ENCODE measurements around the gene IFRD2.

Gene IFRD2, protein sequence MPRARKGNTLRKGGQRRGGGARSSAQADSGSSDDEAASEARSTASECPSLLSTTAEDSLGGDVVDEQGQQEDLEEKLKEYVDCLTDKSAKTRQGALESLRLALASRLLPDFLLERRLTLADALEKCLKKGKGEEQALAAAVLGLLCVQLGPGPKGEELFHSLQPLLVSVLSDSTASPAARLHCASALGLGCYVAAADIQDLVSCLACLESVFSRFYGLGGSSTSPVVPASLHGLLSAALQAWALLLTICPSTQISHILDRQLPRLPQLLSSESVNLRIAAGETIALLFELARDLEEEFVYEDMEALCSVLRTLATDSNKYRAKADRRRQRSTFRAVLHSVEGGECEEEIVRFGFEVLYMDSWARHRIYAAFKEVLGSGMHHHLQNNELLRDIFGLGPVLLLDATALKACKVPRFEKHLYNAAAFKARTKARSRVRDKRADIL

DNA sequence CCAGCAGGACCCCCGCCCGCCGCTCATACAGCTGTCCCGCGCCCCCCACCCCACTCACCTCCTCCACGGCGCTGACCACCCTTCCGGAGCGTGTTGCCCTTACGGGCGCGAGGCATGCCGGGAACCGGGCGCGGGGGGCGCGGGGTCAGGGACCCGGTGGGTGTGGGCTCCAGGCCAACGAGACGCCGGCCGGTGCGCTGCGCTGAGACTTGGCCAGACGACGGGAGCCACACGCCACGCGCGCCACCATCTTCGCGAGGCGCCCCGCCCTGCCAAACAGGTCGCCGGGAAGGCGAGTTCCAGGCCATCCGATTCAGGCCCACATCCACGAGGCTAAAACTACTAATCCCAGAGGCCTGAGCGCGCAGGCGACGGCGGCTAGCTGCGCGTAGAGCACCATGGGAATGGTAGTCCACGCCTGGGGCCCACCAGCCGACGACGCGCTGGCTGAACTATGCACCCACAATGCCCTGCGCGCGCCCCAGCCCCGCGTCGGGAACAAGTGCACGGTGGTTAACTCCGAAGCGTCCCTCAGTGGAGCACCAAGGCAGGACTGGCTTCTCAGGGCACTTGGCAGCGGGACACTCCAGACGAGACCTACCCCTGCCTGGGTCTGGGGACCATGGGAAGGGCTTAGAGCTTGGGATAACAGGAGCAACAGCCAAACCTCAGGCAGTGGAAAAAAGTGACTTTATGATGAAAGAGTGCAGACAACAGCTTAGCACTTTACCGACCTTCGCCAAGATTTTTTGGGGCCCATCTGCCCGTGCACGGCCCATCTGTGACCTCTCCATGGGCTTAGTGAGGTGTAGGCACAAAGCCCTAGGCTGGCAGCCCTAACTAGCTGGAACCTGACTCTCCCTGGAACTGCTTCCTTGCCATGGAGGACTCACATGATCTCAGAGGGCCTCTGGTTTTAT lies at the start of gene IFRD2:
IFRD2 (minus strand) TSS at position 271 of the 920 bp plus-strand sequence; CDS start at position 116, 155 bp downstream.
- DNase-seq (ENCODE audit: low read depth) = peak; percentile 90

GRCh38 chr3:50341537-50341936 lies 49.3 kb upstream of the IFRD2 start:
- no peak for DNase-seq (ENCODE audit: low read depth)

GRCh38 chr3:50340448-50341329 lies 48.5 kb upstream of the IFRD2 start, which contains the start of gene RASSF1:
RASSF1 (minus strand) TSS chr3:50340836; CDS start chr3:50340805, 31 bp downstream.
- DNase-seq (ENCODE audit: low read depth) = peak; percentile 47

DNA sequence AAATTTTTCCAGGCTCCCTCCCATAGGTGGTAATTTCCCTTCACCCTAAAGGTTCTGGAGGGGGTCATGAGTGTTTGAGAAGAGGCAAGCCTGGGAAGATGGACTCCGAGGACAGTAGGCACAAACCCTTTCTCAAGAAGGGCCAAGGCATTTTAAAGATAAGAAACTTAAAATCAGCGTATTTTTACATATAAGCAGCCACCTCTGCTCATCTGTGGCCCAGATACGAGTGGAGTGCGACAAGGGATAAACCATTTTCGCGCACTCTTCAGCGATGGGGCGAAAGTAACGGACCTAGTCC lies 47.9 kb upstream of the IFRD2 start:
- DNase-seq (ENCODE audit: low read depth) = no peak

DNA sequence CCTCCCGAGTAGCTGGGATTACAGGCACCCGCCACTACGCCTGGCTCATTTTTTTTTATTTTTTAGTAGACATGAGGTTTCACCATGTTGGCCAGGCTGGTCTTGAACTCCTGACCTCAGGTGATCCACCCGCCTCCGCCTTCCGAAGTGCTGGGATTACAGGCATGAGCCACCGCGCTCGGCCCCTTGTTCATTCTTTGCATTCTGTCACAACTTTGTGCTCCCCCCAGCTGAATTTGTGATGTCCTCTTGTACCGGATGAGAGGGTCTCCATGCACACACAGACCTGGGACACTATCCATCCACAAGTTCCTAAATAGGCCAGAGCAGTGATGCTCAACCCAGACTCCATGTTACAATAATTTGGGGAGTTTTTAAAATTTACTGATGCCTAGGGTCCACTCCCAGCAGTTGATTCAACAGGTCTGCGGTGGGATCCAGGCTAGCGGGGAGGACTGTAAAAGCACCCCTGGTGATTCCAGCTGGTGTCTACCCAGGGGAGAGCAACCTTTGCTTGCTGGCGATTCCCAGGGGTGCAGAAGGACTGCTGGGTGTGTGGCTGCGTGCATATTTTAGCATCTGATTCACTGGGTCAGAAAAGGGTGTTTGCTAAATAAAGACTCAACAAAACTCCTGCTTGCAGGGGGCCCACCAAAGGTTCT lies 47.4 kb upstream of the IFRD2 start:
- DNase-seq (ENCODE audit: low read depth) = no peak

GRCh38 chr3:50338965-50339364 lies 46.7 kb upstream of the IFRD2 start:
- DNase-seq (ENCODE audit: low read depth) = no peak

GRCh38 chr3:50337175-50337861 lies 45.1 kb upstream of the IFRD2 start:
- DNase-seq (ENCODE audit: low read depth) = peak; percentile 85

DNA sequence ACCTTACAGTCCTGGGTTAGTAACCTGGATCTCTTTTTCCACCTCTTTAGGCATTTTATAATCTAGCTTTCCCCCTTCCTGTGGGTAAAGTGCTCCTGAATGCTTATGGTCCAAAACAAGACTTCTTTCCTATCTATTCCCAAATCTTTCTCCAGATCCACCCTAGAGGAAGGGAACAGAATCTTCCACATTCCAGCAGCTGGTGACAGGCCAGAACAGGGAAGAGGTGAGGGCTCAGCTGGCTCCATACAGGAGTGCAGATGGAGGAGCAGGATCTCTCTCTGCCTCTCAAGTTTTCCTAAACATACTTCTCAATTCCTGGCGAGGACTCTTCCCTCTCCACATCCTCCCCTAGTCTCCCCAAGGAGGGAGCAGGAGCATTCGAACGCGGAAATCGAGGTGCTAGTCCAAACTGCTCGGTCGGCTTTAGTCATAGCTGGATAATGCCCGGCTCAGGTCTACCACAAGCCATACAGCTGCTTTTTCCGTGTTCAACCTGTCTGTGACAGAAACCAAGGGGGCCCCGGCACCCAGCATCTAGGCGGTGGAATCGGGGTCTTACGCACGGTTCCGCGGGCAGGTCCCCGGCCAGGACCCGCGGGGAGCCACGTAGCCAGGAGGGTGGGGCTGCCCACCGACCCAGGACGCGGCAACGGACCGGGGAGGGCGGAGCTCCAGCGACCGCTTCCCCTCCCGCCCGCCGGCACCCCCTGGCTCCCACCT lies 44.4 kb upstream of the IFRD2 start:
- DNase-seq (ENCODE audit: low read depth) = peak; percentile 26

DNA sequence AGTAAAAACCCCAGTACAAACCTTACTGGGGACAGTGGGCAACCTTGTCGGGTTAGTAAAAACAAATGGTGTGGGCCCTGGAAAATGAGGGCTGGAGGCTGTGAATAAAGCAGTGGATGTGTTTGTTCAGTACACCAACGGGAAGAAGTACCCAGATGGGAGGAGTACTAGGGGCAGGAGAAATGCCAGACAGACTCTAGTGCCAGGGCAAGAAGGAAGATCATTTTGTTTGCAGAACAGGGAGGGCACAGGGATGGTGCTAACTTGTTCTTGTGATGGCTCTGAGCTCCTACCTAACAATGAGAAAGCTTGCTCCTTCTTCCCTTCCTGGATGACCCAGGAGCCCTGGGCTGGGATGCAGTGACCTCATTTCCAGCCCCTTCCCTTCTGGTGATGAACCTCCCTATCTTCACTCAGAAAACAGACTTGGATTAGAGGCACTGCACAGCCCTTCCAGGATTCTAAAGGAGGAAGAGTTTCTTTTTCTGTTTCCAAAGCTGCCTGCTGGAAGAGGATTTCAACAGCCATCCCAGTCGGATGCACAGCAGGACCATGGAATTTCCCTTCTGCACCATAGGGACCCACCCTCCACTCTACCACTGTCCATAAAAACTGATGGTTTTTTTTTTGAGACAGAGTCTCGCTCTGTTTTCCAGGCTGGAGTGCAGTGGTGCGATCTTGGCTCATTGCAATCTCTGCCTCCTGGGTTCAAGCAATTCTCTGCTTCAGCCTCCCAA lies 42.3 kb upstream of the IFRD2 start:
- no peak for DNase-seq (ENCODE audit: low read depth)

DNA sequence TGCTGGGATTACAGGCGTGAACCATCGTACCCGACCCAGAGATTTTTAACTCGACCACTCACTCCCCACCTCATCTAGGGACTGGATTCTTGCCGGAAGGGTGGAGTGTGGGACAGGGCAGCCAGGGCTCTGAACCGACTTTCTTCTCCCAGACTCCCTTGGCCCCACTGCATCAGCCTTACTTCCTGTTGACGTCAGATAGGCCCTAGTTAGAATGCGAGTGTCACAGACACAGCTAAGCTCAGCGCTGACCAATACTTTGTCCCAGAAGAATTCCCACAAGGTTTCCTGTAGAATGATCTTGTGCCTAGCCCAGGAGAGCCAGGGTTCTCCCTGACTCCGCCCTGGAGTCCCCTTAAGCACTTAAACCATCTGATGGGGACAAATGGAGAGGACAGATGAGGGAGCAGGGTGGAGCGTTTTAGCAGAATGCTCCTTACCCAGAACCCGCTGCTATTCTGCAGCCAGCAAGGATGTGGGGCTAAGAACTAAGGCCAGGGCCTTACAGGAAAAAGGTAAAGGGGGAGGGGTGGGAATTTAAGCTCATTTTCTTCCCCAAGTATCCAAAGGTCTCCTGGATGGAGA lies 41.6 kb upstream of the IFRD2 start:
- no peak for DNase-seq (ENCODE audit: low read depth)

DNA sequence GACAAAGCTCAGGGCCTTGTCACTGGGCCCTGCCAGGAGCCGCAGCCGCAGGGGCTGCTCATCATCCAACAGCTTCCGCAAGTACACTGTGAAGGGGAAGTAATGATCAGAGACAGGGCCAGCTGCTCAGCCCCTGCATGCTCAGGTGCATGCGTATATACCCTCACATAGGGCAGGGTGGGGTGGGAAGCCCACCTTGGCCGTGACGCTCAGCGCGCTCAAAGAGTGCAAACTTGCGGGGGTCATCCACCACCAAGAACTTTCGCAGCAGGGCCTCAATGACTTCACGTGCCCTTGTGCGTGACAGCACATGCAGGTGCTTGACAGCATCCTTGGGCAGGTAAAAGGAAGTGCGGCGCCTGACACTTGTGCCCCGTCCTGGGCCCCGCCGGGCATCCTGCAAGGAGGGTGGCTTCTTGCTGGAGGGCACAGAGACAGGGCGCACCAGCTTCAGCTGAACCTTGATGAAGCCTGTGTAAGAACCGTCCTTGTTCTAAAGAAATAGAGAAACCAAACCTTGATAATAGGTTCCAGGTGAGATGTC lies 39.2 kb upstream of the IFRD2 start:
- DNase-seq (ENCODE audit: low read depth) = no peak

DNA sequence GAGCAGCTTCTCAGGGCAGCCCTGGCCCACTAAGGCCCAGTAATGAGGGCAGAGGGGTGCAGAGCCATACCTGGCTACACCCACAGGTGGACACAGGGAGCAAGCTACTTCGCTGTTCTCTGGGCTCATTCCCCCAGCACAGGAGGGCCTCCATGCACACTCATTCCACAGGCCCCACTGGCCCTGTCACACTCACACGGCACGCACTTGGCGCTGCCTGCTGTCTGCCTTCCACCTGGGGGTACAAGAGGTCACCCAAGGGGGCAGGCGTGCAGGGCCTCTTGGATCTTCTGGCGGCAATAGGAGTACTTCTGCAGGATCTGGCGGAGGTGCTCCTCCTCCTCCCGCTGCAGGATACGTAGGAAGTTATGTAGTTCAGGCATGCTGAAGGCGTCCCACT lies 38.1 kb upstream of the IFRD2 start:
- DNase-seq (ENCODE audit: low read depth) = no peak

- DNase-seq (ENCODE audit: low read depth) = peak; percentile 93
Measured at GRCh38 chr3:50327943-50328691, 35.9 kb upstream of the IFRD2 start, which contains the start of gene TUSC2. TUSC2 (minus strand) TSS chr3:50328223; CDS start chr3:50328099, 124 bp downstream.

DNA sequence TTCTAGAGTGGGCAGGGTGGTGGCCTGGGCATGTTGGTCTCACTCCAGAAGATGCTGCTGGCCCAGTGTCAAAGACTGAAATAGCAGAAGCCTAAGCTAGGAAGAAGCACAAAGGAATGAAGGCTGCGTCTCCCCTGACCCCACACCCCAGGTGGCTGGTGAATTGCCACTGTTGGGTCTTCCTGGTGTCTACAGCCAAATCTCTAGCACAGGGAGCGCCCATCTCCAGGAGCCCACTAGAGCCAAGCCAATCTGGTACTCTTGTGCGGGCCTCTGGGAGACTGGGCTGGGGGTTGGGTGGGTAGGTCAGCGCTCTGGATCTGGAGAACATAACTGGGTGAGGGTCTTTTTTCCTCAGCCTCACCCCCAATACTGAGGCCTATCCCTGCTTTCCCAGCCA lies 34.9 kb upstream of the IFRD2 start:
- DNase-seq (ENCODE audit: low read depth) = no peak

DNA sequence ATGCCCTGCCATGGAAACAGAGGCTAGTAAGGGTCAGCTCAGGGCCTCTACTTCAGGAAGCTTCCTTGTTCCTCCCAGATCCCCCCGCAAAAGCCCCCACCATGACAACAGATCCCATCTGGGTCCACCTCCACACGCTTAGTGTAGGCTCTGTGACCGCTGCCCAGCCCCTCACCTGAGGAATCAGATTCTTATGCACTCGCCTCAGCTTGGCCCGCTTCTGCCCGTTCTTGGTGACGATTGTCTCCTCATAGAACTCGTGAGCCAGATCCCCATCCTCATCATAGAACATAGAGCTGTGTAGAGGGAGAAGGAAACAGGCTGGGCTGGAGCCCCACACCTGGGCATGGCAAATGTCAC lies 33.9 kb upstream of the IFRD2 start:
- DNase-seq (ENCODE audit: low read depth) = no peak

- no peak for DNase-seq (ENCODE audit: low read depth)
Measured at GRCh38 chr3:50325497-50326181, 33.4 kb upstream of the IFRD2 start.

DNA sequence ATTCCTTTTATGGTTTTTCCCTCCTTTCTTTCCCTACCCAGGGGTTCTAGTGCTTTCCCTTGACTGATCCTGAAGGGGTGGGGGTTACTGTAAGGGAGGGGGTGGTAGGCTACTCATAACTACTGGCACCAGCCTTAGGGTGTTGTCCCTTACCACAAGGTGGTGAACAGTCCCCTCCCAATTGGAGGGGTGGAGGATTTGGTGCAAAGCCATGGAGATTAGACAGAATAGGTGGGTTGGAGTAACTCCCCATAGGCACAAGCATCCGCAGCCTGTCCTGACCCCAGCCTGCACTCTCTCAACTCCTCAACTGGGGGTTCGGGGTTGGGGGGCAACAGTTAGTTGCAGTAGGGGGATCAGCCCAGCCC lies 32.9 kb upstream of the IFRD2 start:
- no peak for DNase-seq (ENCODE audit: low read depth)

All from activated T-cell treated with anti-CD3 and anti-CD28 coated beads for 1 hour (primary cell).